Omental fat pad (tissue), 4 donors: ENCODE data around the gene POMT2. TPM values are rescaled to one million over a fixed set of nuclear protein-coding genes. Genes with fewer than 3 reads are reported as not detected.

Experiments used
- ATAC-seq: fragments of 150-250 bp; one replicate; pipeline ENCODE4 v1.9.1; 2016; ENCODE audit warnings: mild to moderate bottlenecking, moderate library complexity; ENCODE audit not compliant: low FRiP score
- DNase-seq: peaks from one replicate; pipeline ENCODE4 v3.0.0-alpha.2; 2019; ENCODE audit warnings: low spot score
- CTCF ChIP-seq, 3 donors: fragments of 450-650 bp; IDR thresholded peaks; one replicate each; pipeline ENCODE4 v1.5.1; 2016 to 2017; ENCODE audit warnings: antibody characterized with exemption in 3 of 3, mild to moderate bottlenecking in 3 of 3, moderate library complexity in 2 of 3
- small RNA-seq: library from RNA; depleted of rRNA; stranded (forward); fragments of <200 nt; gene quantifications from one replicate; pipeline ENCODE3, GENCODE V24; 2016
- total RNA-seq, 4 donors: library from RNA; depleted of rRNA; stranded (reverse); fragments of >200 nt; gene quantifications; one replicate each; pipeline ENCODE4 v1.1.0, GENCODE V29; 2016

POMT2 gene
- total RNA-seq, 4 donors from 2014 or later = 14.3 to 23.3 (median 18.8) TPM

- no peak for DNase-seq
- TF ChIP-seq CTCF (IDR thresholded peaks at IDR 0.05) = no peak
Observed at GRCh38 chr14:77236814-77237213, 83.9 kb downstream of the POMT2 start.

GRCh38 chr14:77231721-77232120 lies 89.0 kb downstream of the POMT2 start:
- no peak for ATAC-seq
- no peak for DNase-seq
- TF ChIP-seq CTCF (IDR thresholded peaks at IDR 0.05) = no peak

More at GRCh38 chr14:77236814-77237213, 83.9 kb downstream of the POMT2 start:
- ATAC-seq = no peak

- ATAC-seq = no peak
- TF ChIP-seq CTCF (IDR thresholded peaks at IDR 0.05) = no peak
- DNase-seq = no peak
Observed at GRCh38 chr14:77230914-77231313, 89.8 kb downstream of the POMT2 start.

- DNase-seq (no peak), ATAC-seq (no peak)
- TF ChIP-seq CTCF (IDR thresholded peaks at IDR 0.05) = no peak
Observed at GRCh38 chr14:77228056-77228455, 92.6 kb downstream of the POMT2 start.

GRCh38 chr14:77225892-77226557 lies 94.7 kb downstream of the POMT2 start:
- ATAC-seq (no peak), DNase-seq (no peak)
- TF ChIP-seq CTCF (IDR thresholded peaks at IDR 0.05) = no peak

- TF ChIP-seq CTCF (IDR thresholded peaks at IDR 0.05) = no peak
- ATAC-seq = no peak
- DNase-seq = no peak
Observed at GRCh38 chr14:77225254-77225653, 95.4 kb downstream of the POMT2 start.

Small RNA genes within 50 kb of the gene (small RNA-seq; reads per million reads assigned to genes)
- not detected for gene MIR1260A

Other genes with a start within 250 kb of the POMT2 start
- 10 to 100 TPM; 34.2 to 47.3 (median 40.3) TPM for gene CIPC, start 222.6 kb downstream of the POMT2 start, total RNA-seq
- not detected for gene ZDHHC22, start 179.1 kb downstream of the POMT2 start, total RNA-seq
- gene TMEM63C, start 139.1 kb downstream of the POMT2 start, total RNA-seq = under 1 TPM in 1 of 4 donors, not detected in 3; 0.13 TPM
- not detected for gene NGB, start 49.7 kb downstream of the POMT2 start, total RNA-seq
- 10 to 100 TPM; 18.9 to 34.2 (median 27.6) TPM for gene GSTZ1, start 153 bp upstream of the POMT2 start, total RNA-seq
- gene TMED8, start 56.2 kb upstream of the POMT2 start, total RNA-seq = 10 to 100 TPM; 10.1 to 15.8 (median 12.3) TPM
- gene SAMD15, start 56.5 kb upstream of the POMT2 start, total RNA-seq = 1 to 10 TPM in 1 of 4 donors, under 1 TPM in 2, not detected in 1; 0.25 to 2.2 (median 0.84) TPM
- under 1 TPM in 2 of 4 donors, not detected in 2; 0.28 to 0.47 TPM for gene NOXRED1, start 102.6 kb upstream of the POMT2 start, total RNA-seq
- gene VIPAS39, start 136.7 kb upstream of the POMT2 start, total RNA-seq = 10 to 100 TPM in 3 of 4 donors, 1 to 10 TPM in 1; 9.5 to 17.3 (median 14.3) TPM
- gene AHSA1, start 137.2 kb upstream of the POMT2 start, total RNA-seq = 100 to 1,000 TPM in 2 of 4 donors, 10 to 100 TPM in 2; 82.4 to 158 (median 101) TPM
- gene ISM2, start 177.9 kb upstream of the POMT2 start, total RNA-seq = 1 to 10 TPM in 2 of 4 donors, under 1 TPM in 1, not detected in 1; 0.72 to 2.3 (median 1.4) TPM